ENCODE measurements around the gene AQP2.

Gene AQP2

GRCh38 chr12:49920241-49920914, 30.2 kb upstream of the AQP2 start:
- DNase-seq (ENCODE audit: low read depth): no peak

- no peak for DNase-seq (ENCODE audit: low read depth)
These were observed 29.6 kb upstream of the AQP2 start for GRCh38 chr12:49920915-49921286.

GRCh38 chr12:49921299-49921698, 29.2 kb upstream of the AQP2 start:
- DNase-seq (ENCODE audit: low read depth): no peak

GRCh38 chr12:49921936-49922335, 28.6 kb upstream of the AQP2 start:
- no peak for DNase-seq (ENCODE audit: low read depth)

GRCh38 chr12:49922349-49923034, 28.0 kb upstream of the AQP2 start:
- DNase-seq (ENCODE audit: low read depth): no peak

- no peak for DNase-seq (ENCODE audit: low read depth)
These were observed 27.4 kb upstream of the AQP2 start for GRCh38 chr12:49923035-49923644.

GRCh38 chr12:49923880-49924556, 26.5 kb upstream of the AQP2 start:
- DNase-seq (ENCODE audit: low read depth): no peak

GRCh38 chr12:49924628-49925246, 25.8 kb upstream of the AQP2 start:
- no peak for DNase-seq (ENCODE audit: low read depth)

- no peak for DNase-seq (ENCODE audit: low read depth)
These were observed 24.9 kb upstream of the AQP2 start for GRCh38 chr12:49925433-49926204.

- no peak for DNase-seq (ENCODE audit: low read depth)
These were observed 22.1 kb upstream of the AQP2 start for GRCh38 chr12:49928471-49928870.

- no peak for DNase-seq (ENCODE audit: low read depth)
These were observed 21.0 kb upstream of the AQP2 start for GRCh38 chr12:49929581-49929980.

GRCh38 chr12:49930515-49931288, 19.8 kb upstream of the AQP2 start:
- DNase-seq (ENCODE audit: low read depth): peak; percentile 19

- no peak for DNase-seq (ENCODE audit: low read depth)
These were observed 18.5 kb upstream of the AQP2 start for GRCh38 chr12:49932023-49932422.

GRCh38 chr12:49932533-49933130, 17.9 kb upstream of the AQP2 start:
- DNase-seq (ENCODE audit: low read depth): no peak

- DNase-seq (ENCODE audit: low read depth): no peak
These were observed 16.7 kb upstream of the AQP2 start for GRCh38 chr12:49933796-49934195.

GRCh38 chr12:49934505-49934904, 16.0 kb upstream of the AQP2 start:
- no peak for DNase-seq (ENCODE audit: low read depth)

- no peak for DNase-seq (ENCODE audit: low read depth)
These were observed 13.6 kb upstream of the AQP2 start for GRCh38 chr12:49936925-49937324.

GRCh38 chr12:49937639-49938300, 12.8 kb upstream of the AQP2 start:
- no peak for DNase-seq (ENCODE audit: low read depth)

GRCh38 chr12:49939307-49939706, 11.2 kb upstream of the AQP2 start:
- DNase-seq (ENCODE audit: low read depth): no peak

- no peak for DNase-seq (ENCODE audit: low read depth)
These were observed 10.8 kb upstream of the AQP2 start for GRCh38 chr12:49939707-49940106.
